ENCODE measurements around the gene CTSH.

DNA sequence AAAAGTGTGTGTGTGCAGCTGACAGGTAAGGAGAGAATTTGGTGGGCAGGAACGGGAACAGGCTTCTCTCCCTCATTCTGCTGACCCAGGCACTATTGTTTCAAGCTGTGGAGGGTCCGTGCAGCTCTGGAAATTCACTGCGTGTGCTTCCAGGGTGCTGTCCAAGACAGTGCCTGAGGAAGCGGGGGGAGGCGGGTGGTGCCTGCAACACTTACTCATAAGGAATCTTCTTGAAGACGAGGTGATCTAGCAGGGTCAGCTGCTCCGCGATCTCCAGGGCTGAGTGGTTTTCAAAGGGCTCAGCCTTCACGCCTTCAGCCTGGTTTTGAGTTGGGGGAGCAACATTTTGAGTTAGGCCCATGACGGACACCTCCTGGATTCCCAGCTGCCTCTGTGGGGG, 46.6 kb upstream of the CTSH start:
- TF ChIP-seq, protein P1, sequence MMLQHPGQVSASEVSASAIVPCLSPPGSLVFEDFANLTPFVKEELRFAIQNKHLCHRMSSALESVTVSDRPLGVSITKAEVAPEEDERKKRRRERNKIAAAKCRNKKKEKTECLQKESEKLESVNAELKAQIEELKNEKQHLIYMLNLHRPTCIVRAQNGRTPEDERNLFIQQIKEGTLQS (CRISPR knock-in tag; conservative IDR thresholded peaks at IDR 0.05): no peak
- TF ChIP-seq, protein P2, sequence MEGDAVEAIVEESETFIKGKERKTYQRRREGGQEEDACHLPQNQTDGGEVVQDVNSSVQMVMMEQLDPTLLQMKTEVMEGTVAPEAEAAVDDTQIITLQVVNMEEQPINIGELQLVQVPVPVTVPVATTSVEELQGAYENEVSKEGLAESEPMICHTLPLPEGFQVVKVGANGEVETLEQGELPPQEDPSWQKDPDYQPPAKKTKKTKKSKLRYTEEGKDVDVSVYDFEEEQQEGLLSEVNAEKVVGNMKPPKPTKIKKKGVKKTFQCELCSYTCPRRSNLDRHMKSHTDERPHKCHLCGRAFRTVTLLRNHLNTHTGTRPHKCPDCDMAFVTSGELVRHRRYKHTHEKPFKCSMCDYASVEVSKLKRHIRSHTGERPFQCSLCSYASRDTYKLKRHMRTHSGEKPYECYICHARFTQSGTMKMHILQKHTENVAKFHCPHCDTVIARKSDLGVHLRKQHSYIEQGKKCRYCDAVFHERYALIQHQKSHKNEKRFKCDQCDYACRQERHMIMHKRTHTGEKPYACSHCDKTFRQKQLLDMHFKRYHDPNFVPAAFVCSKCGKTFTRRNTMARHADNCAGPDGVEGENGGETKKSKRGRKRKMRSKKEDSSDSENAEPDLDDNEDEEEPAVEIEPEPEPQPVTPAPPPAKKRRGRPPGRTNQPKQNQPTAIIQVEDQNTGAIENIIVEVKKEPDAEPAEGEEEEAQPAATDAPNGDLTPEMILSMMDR (IDR thresholded peaks at IDR 0.05): no peak
- TF ChIP-seq MYBL2 (CRISPR knock-in tag; IDR thresholded peaks at IDR 0.05) (no peak), SP1 (CRISPR knock-in tag; conservative IDR thresholded peaks at IDR 0.05) (no peak), JUN (CRISPR knock-in tag; IDR thresholded peaks at IDR 0.05) (no peak), ZNF121 (CRISPR knock-in tag; IDR thresholded peaks at IDR 0.05) (no peak), NFE2L1 (CRISPR knock-in tag; IDR thresholded peaks at IDR 0.05) (no peak), ESRRA (CRISPR knock-in tag; IDR thresholded peaks at IDR 0.05; ENCODE audit: borderline replicate concordance) (no peak), GABPB1 (CRISPR knock-in tag; IDR thresholded peaks at IDR 0.05) (no peak)
- TF ChIP-seq, protein P3, sequence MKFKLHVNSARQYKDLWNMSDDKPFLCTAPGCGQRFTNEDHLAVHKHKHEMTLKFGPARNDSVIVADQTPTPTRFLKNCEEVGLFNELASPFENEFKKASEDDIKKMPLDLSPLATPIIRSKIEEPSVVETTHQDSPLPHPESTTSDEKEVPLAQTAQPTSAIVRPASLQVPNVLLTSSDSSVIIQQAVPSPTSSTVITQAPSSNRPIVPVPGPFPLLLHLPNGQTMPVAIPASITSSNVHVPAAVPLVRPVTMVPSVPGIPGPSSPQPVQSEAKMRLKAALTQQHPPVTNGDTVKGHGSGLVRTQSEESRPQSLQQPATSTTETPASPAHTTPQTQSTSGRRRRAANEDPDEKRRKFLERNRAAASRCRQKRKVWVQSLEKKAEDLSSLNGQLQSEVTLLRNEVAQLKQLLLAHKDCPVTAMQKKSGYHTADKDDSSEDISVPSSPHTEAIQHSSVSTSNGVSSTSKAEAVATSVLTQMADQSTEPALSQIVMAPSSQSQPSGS (CRISPR knock-in tag; IDR thresholded peaks at IDR 0.05; ENCODE audit: borderline replicate concordance, low read depth): no peak
- TF ChIP-seq, protein P4, sequence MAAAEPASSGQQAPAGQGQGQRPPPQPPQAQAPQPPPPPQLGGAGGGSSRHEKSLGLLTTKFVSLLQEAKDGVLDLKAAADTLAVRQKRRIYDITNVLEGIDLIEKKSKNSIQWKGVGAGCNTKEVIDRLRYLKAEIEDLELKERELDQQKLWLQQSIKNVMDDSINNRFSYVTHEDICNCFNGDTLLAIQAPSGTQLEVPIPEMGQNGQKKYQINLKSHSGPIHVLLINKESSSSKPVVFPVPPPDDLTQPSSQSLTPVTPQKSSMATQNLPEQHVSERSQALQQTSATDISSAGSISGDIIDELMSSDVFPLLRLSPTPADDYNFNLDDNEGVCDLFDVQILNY (CRISPR knock-in tag; IDR thresholded peaks at IDR 0.05): no peak
